GM18498 (cell line): ENCODE measurements around the gene NOS1AP.

Source experiments
- ATAC-seq: cut with Tn5 transposase; IDR thresholded peaks from one replicate; pipeline ENCODE4 v1.9.1; 2021; ENCODE audit warnings: mild to moderate bottlenecking, moderate library complexity; ENCODE audit not compliant: unreplicated experiment

The NOS1AP gene

GRCh38 chr1:162136760-162137159 is 67.3 kb downstream of the NOS1AP start:
- ATAC-seq: no peak

GRCh38 chr1:162137179-162137960 is 67.9 kb downstream of the NOS1AP start:
- no peak for ATAC-seq

GRCh38 chr1:162138112-162138511 is 68.6 kb downstream of the NOS1AP start:
- ATAC-seq: no peak

DNA sequence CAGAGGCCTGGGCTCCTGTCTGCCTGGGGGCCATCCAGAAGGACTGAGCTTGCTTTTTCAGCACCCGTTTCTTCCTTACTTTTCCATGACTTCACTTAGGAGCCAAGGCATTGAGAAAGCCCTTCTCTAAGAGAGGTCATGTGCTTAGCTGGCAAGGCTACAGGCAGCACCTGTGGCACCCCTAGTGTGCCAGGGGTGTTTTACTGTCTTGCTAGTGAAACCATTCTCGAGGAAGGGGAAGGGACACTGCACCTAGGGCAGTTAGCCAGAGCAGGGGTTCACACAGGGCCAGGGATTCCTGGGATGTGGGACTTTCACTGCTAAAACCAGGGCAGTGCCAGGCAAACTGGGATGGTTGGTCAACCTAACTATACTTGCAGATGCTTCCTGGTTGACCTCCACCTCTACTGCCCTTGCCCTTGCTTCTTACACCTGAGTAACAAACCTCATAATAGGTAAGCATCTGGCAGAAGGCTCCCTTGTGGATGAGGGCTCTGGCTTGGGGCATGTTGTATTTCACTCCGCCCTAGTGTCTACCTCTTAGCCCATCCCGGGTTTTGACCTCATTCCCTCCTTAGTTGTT is 69.2 kb downstream of the NOS1AP start:
- ATAC-seq: no peak

GRCh38 chr1:162139211-162139610 is 69.7 kb downstream of the NOS1AP start:
- ATAC-seq: no peak

DNA sequence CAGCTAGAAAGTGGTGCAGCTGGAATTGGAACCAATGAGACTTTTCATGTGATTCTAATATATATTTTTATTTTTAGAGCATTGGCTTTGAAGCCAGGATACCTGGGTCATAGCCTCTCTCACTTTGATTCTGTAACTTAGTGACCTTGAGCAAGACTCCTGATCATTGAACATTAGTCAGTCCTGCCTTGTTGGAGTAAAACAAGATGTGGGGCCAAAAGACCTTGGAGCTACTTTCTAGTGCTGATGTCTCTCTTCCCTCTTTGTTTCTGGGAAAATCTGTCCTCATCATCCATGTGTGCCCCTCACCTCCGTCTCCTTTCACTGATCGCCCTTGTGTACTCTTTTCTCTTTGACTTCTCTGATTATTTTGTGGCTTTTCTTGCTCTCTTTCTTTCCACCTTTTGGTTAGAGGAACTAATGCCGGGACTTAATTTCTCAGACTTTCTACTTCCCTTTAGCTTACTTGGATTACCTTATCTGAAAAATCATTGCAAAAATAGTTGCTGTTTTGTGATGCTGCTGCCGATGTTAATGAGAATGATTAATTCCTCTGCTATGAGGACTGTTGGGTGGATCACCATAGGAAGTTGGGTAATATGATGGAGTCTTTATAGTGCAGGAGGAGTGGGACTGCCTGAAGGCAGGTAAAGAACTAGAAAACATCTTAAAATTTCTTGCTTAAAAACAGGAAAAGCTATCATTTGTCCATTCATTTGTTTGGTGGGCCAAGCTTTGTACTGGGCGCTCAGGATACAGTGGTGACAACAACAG is 72.0 kb downstream of the NOS1AP start:
- ATAC-seq: no peak

- ATAC-seq: no peak
These were observed 73.5 kb downstream of the NOS1AP start for GRCh38 chr1:162142968-162143367.

DNA sequence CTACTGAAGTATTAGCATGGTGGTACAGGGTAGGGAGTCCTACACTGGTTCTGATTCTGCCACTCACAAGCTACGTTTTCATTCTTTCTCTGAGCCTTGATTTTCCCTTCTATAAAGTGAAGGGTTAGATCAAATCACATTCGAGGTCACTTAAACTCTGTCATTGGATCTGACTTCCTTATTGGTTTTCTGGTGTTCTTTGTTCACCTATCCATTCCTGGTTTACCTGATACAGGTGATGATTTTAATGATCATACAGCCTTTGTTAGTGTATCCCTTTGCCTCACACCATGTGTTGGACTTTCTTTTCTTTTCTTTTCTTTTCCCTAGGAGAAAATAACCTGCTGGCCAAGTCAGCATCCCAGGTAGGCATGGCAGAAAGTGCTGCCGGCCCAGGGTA is 74.8 kb downstream of the NOS1AP start:
- no peak for ATAC-seq

DNA sequence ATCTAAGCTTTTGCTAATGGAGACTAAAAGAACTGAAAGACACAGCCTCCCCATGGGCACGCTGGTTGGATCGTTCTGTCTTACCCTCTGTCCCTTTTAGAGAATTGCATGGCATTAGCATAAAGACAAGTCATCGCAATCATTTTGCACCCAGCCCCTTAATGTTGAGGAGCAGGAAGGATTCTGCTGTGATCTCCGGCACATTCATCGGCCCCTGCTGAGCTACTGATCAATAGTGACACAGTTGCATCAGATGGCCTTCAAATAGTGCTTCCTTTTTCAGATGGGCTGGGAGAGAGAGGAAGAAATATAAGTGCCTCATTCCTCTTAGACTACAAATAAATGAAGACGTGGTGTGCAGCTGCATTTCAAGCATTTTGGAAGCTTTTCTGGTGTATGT is 75.4 kb downstream of the NOS1AP start:
- ATAC-seq: no peak

GRCh38 chr1:162145280-162145965 is 75.9 kb downstream of the NOS1AP start:
- ATAC-seq: no peak

DNA sequence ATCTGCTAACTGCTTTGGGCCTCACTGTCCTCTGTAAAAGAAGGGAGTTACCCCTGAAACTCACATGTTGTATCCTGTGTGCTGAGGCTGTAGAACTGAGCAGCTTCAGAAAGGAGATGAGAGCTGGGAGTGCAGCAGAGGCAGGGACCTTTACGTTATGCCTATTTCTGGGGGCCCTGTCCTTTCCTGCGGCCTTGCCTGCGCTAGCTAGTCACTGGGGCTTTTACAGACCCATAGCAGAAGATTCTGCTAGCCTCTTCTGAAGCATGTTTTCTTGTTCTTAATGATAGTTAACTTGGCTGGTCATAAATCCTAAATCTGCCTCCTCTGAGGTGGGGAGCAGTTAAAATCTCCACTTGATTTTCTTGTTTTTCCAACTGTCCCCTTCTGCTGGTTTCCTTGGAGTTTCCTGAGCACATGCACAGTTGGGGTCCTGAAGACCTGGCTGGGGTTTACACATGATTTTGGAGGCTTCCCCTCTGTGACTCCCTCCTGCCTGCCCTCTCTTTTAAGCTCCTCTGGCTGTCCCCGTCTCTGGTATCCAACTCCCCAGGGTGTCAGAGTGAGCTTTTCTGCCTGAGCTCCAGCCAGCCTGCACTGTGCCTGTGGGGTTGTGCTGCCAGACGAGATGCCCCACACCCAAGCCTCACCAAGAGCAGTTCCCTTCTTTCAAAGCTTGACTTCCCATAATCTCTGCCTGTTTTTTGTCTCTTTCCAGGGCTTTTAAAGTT is 76.6 kb downstream of the NOS1AP start:
- no peak for ATAC-seq

- ATAC-seq: no peak
These were observed 78.3 kb downstream of the NOS1AP start for GRCh38 chr1:162147760-162148159.

GRCh38 chr1:162150112-162150511 is 80.6 kb downstream of the NOS1AP start:
- ATAC-seq: no peak

GRCh38 chr1:162151900-162152829 is 82.7 kb downstream of the NOS1AP start:
- ATAC-seq: peak; percentile 87

- no peak for ATAC-seq
These were observed 83.9 kb downstream of the NOS1AP start for GRCh38 chr1:162153374-162153773.

GRCh38 chr1:162157469-162157868 is 88.0 kb downstream of the NOS1AP start:
- ATAC-seq: no peak

GRCh38 chr1:162158624-162159271 is 89.3 kb downstream of the NOS1AP start:
- no peak for ATAC-seq

DNA sequence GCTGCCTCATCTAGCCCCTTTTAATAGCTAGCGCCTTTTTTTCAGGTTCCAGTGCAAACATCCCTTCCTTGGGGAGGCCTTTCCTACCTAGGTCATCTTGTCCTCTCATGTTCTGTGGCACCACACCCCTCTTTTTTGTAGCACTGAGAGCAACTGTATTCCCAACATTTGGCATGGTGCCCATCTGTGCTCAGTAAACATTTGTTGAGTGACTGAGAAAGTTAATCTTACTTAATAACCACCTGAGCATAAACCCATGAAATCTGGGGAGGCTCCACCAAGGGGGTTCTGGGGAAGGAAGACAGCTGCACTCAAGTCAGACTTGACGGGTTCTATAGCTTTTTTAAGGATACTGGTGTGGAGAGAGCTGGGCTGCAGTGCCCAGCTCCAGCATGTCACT is 90.0 kb downstream of the NOS1AP start:
- ATAC-seq: no peak

- ATAC-seq: no peak
These were observed 92.5 kb downstream of the NOS1AP start for GRCh38 chr1:162161916-162162550.
